Activated T-cell treated with anti-CD3 and anti-CD28 coated beads for 1 hour (primary cell): ENCODE data around the gene RTL1.

ENCODE experiments used
- DNase-seq: peaks from one replicate; pipeline ENCODE4 v3.0.0-alpha.2; 2020; ENCODE audit warnings: low read depth

RTL1 gene

DNA sequence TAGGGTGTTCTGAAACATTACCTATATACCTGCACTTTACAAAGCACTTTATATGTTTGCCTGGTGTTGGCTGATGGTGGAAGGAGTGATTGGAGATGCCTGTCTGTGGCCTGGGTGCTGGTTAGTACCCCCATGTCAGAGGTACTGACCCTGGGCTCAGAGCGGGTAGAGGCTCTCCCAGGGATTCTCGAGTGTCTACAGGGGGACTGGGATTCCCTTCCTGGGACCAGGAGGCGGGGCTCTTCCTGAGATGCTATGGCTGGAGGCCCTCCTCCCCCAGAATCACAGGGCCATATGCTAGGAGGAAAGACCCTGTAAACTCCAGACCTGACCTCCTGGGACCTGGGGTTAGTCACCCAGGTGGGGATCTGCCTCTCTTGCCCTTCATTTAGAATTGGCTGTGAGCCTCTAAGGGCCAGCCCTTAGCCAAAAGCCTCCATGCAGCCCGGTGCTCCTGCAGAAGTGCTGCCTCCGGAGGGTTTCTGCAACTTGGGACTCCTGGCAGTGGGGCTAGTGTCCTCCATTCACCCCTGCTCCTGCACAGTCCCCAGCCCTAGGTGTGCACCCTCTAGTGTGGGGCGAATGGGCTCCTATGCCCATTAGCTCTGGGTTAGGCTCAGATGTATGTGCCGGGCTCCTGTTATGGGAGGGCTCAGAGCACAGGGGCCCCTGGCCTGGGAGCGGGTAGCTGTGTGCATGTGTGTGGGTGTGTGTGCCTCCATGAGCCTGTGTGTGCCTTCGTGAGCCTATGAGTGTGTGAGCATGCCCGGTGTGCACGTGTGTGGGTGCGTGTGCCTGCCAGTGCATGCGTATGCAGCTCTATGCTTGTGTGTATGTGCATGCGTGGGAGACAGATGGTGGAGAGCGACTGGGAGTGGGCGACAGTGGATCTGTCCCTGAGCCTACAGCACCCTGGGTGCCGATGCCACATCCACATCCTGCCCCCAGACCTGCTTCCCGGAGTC, 36.6 kb downstream of the RTL1 start:
- no peak for DNase-seq

GRCh38 chr14:100865682-100866591, 37.6 kb downstream of the RTL1 start:
- no peak for DNase-seq

DNA sequence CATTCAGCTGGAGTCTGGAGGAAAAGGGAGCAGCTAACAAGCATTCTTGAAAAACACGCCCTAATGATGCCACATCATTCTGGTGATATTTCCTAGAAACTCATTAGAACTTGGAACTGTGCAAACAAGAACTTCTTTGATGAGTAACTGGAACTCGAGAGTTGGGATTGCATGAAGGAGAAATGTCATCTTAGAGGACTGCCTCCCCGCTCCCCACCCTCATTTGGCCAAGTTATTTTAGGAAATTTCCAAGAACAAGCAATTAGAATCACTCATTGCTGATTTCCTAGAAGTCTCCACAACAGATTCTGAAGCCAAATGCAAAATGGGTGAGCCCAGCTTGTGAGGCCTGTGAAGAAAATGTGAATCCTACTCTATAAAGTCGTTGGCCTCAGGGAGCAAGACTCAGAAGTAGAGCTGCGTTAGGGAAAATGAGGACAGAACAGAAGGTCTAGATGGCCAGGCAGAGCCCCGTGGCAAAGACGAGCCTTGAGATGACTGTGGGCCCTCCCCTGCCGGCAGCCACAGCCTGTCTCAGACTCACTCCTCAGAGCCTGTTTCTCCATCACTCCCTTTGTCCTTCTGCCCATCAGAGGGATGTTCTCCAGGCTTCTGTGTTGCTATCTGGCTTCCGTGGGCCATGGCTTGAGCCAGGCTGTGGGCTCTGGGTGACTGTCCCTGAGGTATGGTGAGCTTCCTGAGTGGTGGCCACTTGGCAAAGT, 38.4 kb downstream of the RTL1 start:
- DNase-seq = no peak

DNA sequence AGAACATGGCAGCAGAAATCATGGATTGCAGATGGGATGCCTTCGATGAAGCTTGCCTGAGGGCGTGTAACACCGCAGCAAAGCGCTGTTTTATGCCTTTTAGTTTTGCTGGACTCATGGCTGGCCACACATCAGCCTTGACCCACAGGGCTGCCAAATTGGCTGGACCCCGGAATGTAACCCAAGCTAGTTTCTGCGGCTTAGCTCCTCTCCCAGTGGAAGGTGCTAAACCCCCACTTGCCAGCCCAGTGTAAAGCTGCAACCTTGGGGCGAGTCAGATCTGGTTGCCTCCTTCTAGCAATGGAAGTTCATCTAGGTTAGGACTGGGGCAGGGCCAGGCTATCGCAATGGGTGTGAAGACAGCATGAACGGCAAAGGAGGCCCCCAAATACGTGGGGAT, 39.3 kb downstream of the RTL1 start:
- DNase-seq = no peak

DNA sequence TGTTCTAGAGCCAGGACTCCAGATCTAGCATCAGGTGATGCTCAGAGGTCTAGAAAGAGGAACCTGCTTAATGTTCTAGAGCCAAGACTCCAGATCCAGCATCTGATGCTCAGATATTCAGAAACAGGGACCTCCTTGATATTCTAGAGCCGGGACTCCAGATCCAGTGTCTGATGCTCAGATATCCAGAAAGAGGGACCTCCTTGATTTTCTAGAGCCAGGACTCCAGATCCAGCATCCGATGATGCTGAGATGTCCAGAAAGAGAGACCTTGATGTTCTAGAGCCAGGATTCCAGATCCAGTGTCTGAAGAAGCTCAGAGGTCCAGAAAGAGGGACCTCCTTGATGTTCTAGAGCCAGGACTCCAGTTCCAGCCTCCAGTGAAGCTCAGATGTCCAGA, 40.7 kb downstream of the RTL1 start:
- no peak for DNase-seq

DNA sequence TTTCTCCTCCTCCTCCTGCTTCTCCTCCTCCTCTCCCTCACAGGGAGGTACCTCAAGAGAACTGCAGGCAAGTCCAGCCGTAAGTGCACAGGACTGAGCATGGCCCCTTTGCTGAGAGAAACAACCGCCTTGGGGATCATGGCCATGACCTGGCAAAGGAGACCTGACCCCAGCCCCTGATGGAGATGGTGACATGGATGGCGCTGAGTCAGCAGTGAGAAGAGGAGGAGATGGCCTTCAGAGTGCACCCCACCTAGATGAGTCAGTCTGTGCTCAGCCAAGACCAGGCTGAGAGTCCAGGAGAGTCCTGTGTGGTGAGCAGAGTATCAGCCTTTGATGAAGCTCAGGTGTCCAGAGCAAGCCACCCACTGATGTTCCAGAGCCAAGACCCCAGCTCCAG, 41.2 kb downstream of the RTL1 start:
- DNase-seq = no peak

- no peak for DNase-seq
These were observed 41.6 kb downstream of the RTL1 start for GRCh38 chr14:100861937-100862247.

DNA sequence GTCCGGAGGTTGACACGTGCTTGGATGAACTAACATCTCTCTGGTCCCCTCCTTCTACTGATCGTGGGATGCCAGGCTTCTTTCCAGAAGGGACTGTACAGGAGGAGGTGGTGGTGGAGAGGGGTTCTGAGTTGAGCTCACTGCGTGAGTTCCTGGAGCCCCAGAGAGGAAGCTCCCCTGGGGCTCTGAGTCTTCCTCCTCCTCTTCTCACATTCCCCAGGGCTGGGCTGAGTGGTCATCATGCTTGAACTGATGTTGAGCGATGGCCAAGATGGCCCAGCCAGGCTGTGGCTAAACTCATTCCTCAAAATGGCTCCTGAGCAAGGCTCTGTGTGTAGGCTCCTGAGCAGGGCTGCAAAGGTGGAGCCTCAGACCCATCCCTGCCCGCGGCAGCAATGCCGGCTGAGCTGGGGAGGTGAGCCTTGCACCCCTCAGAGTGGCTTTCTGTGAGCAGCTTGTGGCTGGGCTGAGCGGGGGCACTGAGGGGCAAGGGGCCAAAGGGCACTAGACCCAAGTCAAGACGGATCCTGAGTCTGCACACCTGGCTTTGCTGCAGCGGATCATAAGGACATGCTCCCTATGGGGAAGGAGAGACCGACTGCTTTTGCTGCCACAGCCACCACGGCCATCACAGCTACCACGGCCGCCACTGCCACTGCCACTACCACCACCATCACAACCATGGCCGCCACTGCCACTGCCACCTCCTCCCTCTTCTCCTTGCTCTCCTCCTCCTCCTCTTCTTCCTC, 42.2 kb downstream of the RTL1 start:
- no peak for DNase-seq

- DNase-seq = no peak
These were observed 42.9 kb downstream of the RTL1 start for GRCh38 chr14:100860556-100861187.

GRCh38 chr14:100859781-100860180, 43.7 kb downstream of the RTL1 start:
- DNase-seq = no peak

- DNase-seq = no peak
These were observed 44.7 kb downstream of the RTL1 start for GRCh38 chr14:100858838-100859220.

- no peak for DNase-seq
These were observed 45.3 kb downstream of the RTL1 start for GRCh38 chr14:100857923-100858837.

- DNase-seq = no peak
These were observed 46.1 kb downstream of the RTL1 start for GRCh38 chr14:100857233-100857922.

- DNase-seq = no peak
These were observed 47.2 kb downstream of the RTL1 start for GRCh38 chr14:100856056-100856950.

DNA sequence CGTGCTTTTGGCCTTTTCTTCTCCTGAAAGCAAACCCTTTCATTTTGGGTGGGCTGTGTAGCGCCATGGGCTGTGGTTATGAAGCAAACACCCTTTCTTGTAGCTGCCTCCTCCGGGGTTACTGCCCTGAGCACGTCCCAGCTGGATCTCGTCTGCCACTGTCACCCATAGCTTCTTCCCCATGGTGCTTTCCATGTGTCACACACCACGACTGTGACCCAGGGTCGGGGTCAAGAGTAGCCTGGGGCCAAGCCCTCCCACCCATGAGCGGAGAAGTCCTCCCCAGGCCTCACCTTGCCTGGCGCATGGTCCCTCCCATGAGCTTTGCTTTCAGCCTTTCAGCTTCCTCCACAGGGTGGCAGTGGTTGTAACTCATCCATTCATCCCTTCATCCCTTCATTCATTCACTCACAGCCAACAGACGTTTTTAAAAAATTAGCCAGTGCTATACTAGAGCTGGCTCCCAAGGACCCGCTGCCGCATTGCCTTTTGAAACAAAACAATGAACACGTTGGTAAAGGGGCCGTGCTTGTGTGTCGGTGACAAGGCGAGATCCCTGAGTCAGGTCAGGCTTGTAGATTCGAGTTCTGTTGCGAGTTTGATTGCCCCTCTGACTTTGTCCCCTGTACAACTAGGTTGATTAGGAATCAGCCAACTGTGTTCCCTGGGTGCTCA, 48.1 kb downstream of the RTL1 start:
- no peak for DNase-seq

DNA sequence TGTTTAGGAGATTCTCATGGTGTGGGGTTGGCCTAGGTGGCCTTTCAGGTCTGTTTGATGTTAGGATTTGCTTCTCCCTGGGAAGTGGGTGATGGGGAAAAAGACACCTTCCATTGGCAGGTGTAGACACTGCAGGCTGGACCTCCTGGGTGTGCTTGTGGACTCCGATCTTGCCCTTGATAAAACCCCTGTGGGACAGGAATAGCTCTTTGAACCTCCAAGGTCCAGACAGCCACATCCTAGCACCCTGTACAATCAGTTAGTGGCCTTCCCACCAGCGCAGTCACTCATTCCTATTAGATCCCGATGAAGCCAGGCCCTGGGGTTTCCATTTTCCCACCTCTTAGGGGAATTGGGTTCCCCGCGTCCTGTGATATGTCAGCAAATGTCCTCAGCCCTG, 49.1 kb downstream of the RTL1 start:
- DNase-seq = no peak

GRCh38 chr14:100851946-100852620, 51.4 kb downstream of the RTL1 start:
- DNase-seq = no peak
